H9 (cell line): ENCODE results near the gene ACSBG1. TPM values are rescaled to one million over a fixed set of nuclear protein-coding genes. Genes with fewer than 3 reads are reported as not detected.

ENCODE experiments used
- DNase-seq: peaks from one replicate; pipeline ENCODE4 v3.0.0-alpha.2; 2017
- H2AFZ ChIP-seq: one replicate; pipeline ENCODE4 v1.6.1; 2013; ENCODE audit warnings: mild to moderate bottlenecking, low read length, control low read depth, moderate library complexity
- H2AK5ac ChIP-seq: 2 replicates; pipeline ENCODE4 v1.6.1; 2013; ENCODE audit warnings: low read length, control low read depth, mixed read lengths; ENCODE audit not compliant: insufficient read length
- H2BK120ac ChIP-seq: one replicate; pipeline ENCODE4 v1.6.1; 2013; ENCODE audit warnings: low read depth, mild to moderate bottlenecking, low read length, control low read depth, inconsistent platforms; ENCODE audit not compliant: poor library complexity, severe bottlenecking
- H2BK12ac ChIP-seq: 2 replicates; pipeline ENCODE4 v1.6.1; 2013; ENCODE audit warnings: low read length, control low read depth, mixed read lengths, low read depth; ENCODE audit not compliant: insufficient read length
- H2BK15ac ChIP-seq: 2 replicates; pipeline ENCODE4 v1.6.1; 2013; ENCODE audit warnings: low read depth, low read length, control low read depth
- H2BK20ac ChIP-seq: one replicate; pipeline ENCODE4 v1.6.1; 2013; ENCODE audit warnings: low read depth, mild to moderate bottlenecking, low read length, control low read depth, inconsistent platforms; ENCODE audit not compliant: poor library complexity, severe bottlenecking
- H2BK5ac ChIP-seq: 2 replicates; pipeline ENCODE4 v1.6.1; 2013; ENCODE audit warnings: low read length, control low read depth, mixed read lengths; ENCODE audit not compliant: insufficient read length
- H3K14ac ChIP-seq: 2 replicates; pipeline ENCODE4 v1.6.1; 2013; ENCODE audit warnings: low read length, control low read depth; ENCODE audit not compliant: insufficient read depth
- H3K18ac ChIP-seq: 2 replicates; pipeline ENCODE4 v1.6.1; 2013; ENCODE audit warnings: low read depth, mild to moderate bottlenecking, mixed read lengths, low read length, control low read depth; ENCODE audit not compliant: insufficient read length
- H3K23ac ChIP-seq: 2 replicates; pipeline ENCODE4 v1.6.1; 2013; ENCODE audit warnings: low read length, control low read depth, mixed read lengths, low read depth; ENCODE audit not compliant: insufficient read length
- H3K23me2 ChIP-seq: 2 replicates; pipeline ENCODE4 v1.6.1; 2013; ENCODE audit warnings: low read depth, mild to moderate bottlenecking, mixed read lengths, low read length, control low read depth; ENCODE audit not compliant: insufficient read length, poor library complexity, severe bottlenecking
- H3K27ac ChIP-seq: 2 replicates; pipeline ENCODE4 v1.5.1; 2013; ENCODE audit warnings: low read length, control low read depth, mixed read lengths, low read depth; ENCODE audit not compliant: insufficient read length
- H3K27me3 ChIP-seq: 2 replicates; pipeline ENCODE4 v1.6.1; 2013; ENCODE audit warnings: low read length, control low read depth, inconsistent platforms; ENCODE audit not compliant: insufficient read depth
- H3K4ac ChIP-seq: 2 replicates; pipeline ENCODE4 v1.6.1; 2013; ENCODE audit warnings: low read depth, mild to moderate bottlenecking, control low read depth, inconsistent platforms, low read length, moderate library complexity
- H3K4me1 ChIP-seq: 2 replicates; pipeline ENCODE4 v1.6.1; 2013; ENCODE audit warnings: low read length, control low read depth, inconsistent platforms; ENCODE audit not compliant: insufficient read depth
- H3K4me2 ChIP-seq: 2 replicates; pipeline ENCODE4 v1.6.1; 2013; ENCODE audit warnings: low read length, control low read depth, mixed read lengths; ENCODE audit not compliant: insufficient read length, insufficient read depth
- H3K56ac ChIP-seq: 2 replicates; pipeline ENCODE4 v1.6.1; 2013; ENCODE audit warnings: low read depth, mild to moderate bottlenecking, mixed read lengths, low read length, control low read depth; ENCODE audit not compliant: insufficient read length
- H3K79me1 ChIP-seq: 2 replicates; pipeline ENCODE4 v1.6.1; 2013; ENCODE audit warnings: low read depth, mild to moderate bottlenecking, moderate library complexity, low read length, control low read depth, inconsistent platforms; ENCODE audit not compliant: insufficient read depth, poor library complexity, severe bottlenecking
- H3K79me2 ChIP-seq: 2 replicates; pipeline ENCODE4 v1.6.1; 2013; ENCODE audit warnings: low read length, control low read depth, inconsistent platforms; ENCODE audit not compliant: insufficient read depth
- H3K9ac ChIP-seq: 2 replicates; pipeline ENCODE4 v1.6.1; 2013; ENCODE audit warnings: low read length, control low read depth, mixed read lengths; ENCODE audit not compliant: insufficient read length; ENCODE audit errors: extremely low read depth
- H3K9me3 ChIP-seq: one replicate; pipeline ENCODE4 v1.6.1; 2013; ENCODE audit warnings: low read depth, low read length, inconsistent platforms; ENCODE audit not compliant: control insufficient read depth
- H3T11ph ChIP-seq: one replicate; pipeline ENCODE4 v1.6.1; 2013; ENCODE audit warnings: mild to moderate bottlenecking, low read length, control low read depth, inconsistent platforms
- H4K20me1 ChIP-seq: one replicate; pipeline ENCODE4 v1.6.1; 2013; ENCODE audit not compliant: control insufficient read depth, insufficient read length, insufficient read depth
- H4K5ac ChIP-seq: 2 replicates; pipeline ENCODE4 v1.6.1; 2013; ENCODE audit warnings: low read depth, mild to moderate bottlenecking, mixed read lengths, low read length, control low read depth; ENCODE audit not compliant: insufficient read length
- H4K8ac ChIP-seq: replicated peaks from 2 replicates; pipeline ENCODE4 v1.6.1; 2013; ENCODE audit warnings: low read length, control low read depth, mixed read lengths, low read depth; ENCODE audit not compliant: insufficient read length
- H4K91ac ChIP-seq: 2 replicates; pipeline ENCODE4 v1.6.1; 2013; ENCODE audit warnings: low read depth, mild to moderate bottlenecking, moderate library complexity, mixed read lengths, low read length, control low read depth; ENCODE audit not compliant: insufficient read length
- H3K27ac Mint-ChIP-seq, 3 experiments: 2 replicates in 2 of 3; 3 replicates in 1 of 3; pipeline ENCODE4 v1.8.0; 2020 to 2021; ENCODE audit warnings: mixed read lengths in 3 of 3, mild to moderate bottlenecking in 1 of 3, moderate library complexity in 1 of 3
- H3K27me3 Mint-ChIP-seq: 2 replicates; pipeline ENCODE4 v1.8.0; 2021; ENCODE audit warnings: low read depth, mild to moderate bottlenecking, moderate library complexity, mixed read lengths
- H3K36me3 Mint-ChIP-seq, 3 experiments: 2 replicates in 2 of 3; 3 replicates in 1 of 3; pipeline ENCODE4 v1.8.0; 2020 to 2021; ENCODE audit warnings: low read depth in 3 of 3, mixed read lengths in 3 of 3; ENCODE audit not compliant: insufficient read depth in 1 of 3
- H3K4me1 Mint-ChIP-seq, 2 experiments: 2 replicates each; pipeline ENCODE4 v1.8.0; 2020; ENCODE audit warnings: mixed read lengths in 2 of 2
- H3K4me3 Mint-ChIP-seq, 2 experiments: 2 replicates in 1 of 2; 3 replicates in 1 of 2; pipeline ENCODE4 v1.8.0; 2020 to 2021; ENCODE audit warnings: mild to moderate bottlenecking in 2 of 2, mixed read lengths in 2 of 2, moderate library complexity in 1 of 2
- H3K9me3 Mint-ChIP-seq, 2 experiments: 2 replicates in 1 of 2; 3 replicates in 1 of 2; pipeline ENCODE4 v1.8.0; 2020; ENCODE audit warnings: mild to moderate bottlenecking in 2 of 2, mixed read lengths in 2 of 2, moderate library complexity in 1 of 2
- WGBS: extraction: QIAGEN DNeasy Blood & Tissue Kit; methylation state at CpG from one replicate; pipeline ENCODE4 v1.1.7; 2013; ENCODE audit warnings: missing lambda C conversion rate, low lambda C conversion rate, mixed read lengths; ENCODE audit not compliant: insufficient read length; ENCODE audit errors: extremely low coverage; 5-methylcytosine and 5-hydroxymethylcytosine counted together
- total RNA-seq: library from RNA; stranded (reverse); gene quantifications from 2 replicates; pipeline ENCODE4 v1.2.1, GENCODE V29; 2021
- TF ChIP-seq, protein P1 (sequence below): fragments of 200-600 bp; sonication (generic); conservative IDR thresholded peaks from 3 replicates; pipeline ENCODE4 v1.8.0; 2021; ENCODE audit warnings: antibody characterized with exemption, mild to moderate bottlenecking

Gene ACSBG1
- total RNA-seq, 1 experiment from 2014 or later = 2.2 TPM

DNA sequence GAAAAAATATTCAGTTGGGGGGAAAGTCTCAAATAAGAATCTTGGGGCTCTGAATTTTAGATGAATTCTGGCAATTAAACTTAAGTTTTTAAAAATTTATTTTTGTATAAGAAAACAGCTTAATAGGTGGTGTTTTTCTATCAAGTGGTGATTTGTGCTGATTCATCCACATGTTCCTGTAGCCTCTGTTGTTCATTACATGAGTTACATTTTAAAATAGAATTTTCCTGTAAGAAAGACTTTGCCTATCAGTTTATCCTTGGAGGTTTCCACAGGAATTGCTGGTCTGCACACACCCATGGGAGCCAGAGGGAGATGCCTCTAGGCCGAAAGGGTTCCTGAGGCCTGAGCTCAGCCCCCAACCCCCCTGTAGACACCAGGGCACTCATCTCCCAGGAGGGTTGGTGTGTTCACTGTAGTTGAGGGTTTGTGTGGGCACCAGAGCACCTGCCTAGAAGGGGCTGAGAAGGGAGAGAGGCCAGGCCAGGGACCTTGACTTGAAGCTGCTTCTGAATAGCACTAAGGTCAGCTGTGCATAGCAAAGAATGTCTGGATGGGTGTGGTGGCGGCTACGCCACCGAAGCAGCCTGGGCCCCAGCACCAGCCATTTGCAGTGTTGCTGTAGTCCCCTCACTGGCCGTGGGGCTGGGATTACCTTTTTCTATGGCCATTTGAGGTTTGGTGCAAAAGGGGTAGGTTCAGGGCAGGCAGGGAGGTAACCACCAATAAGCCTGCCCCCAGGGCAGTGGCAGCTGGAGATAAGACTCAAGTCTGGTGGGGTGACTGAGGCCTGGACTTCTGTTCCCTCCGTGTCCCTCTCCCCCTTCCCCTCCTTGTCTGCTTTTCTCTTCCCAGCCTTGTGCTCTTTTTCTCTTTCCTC lies 41.9 kb upstream of the ACSBG1 start:
- no peak overlapping the region for H2BK120ac ChIP-seq
- no peak overlapping the region for H3K56ac ChIP-seq
- H3T11ph ChIP-seq = no peak overlapping the region
- no peaks in the 10 kb centered on the region for H3K9me3 ChIP-seq
- no peak overlapping the region for H4K5ac ChIP-seq
- no peak overlapping the region for H3K4me2 ChIP-seq
- H3K4ac ChIP-seq = no peak overlapping the region
- H2AK5ac ChIP-seq = no peak overlapping the region
- Mint-ChIP-seq H3K27me3 (no peaks in the 10 kb centered on the region), H3K36me3 (no peaks in the 10 kb centered on the region; a peak in 1 of 7 replicates), H3K4me3 (no peak overlapping the region), H3K4me1 (0 out of 4 replicates have a peak, but pooled peaks cover 2% of the 10 kb centered on the region in 2 experiments), H3K27ac (no peak overlapping the region), H3K9me3 (no peaks in the 10 kb centered on the region)
- WGBS = no CpG with 5 or more reads among the region's 6 CpGs
- no peaks in the 10 kb centered on the region for H3K79me2 ChIP-seq
- H3K18ac ChIP-seq = no peak overlapping the region
- H2BK20ac ChIP-seq = no peak overlapping the region
- no peaks in the 10 kb centered on the region for H3K27me3 ChIP-seq
- H4K20me1 ChIP-seq = no peaks in the 10 kb centered on the region
- DNase-seq = no peak
- H2BK15ac ChIP-seq = no peak overlapping the region
- no peak overlapping the region for H3K23ac ChIP-seq
- TF ChIP-seq, protein P1, sequence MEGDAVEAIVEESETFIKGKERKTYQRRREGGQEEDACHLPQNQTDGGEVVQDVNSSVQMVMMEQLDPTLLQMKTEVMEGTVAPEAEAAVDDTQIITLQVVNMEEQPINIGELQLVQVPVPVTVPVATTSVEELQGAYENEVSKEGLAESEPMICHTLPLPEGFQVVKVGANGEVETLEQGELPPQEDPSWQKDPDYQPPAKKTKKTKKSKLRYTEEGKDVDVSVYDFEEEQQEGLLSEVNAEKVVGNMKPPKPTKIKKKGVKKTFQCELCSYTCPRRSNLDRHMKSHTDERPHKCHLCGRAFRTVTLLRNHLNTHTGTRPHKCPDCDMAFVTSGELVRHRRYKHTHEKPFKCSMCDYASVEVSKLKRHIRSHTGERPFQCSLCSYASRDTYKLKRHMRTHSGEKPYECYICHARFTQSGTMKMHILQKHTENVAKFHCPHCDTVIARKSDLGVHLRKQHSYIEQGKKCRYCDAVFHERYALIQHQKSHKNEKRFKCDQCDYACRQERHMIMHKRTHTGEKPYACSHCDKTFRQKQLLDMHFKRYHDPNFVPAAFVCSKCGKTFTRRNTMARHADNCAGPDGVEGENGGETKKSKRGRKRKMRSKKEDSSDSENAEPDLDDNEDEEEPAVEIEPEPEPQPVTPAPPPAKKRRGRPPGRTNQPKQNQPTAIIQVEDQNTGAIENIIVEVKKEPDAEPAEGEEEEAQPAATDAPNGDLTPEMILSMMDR = no peak
- H2BK12ac ChIP-seq = no peak overlapping the region
- no peak overlapping the region for H4K8ac ChIP-seq
- no peak overlapping the region for H3K9ac ChIP-seq
- no peaks in the 10 kb centered on the region for H3K4me1 ChIP-seq
- H2BK5ac ChIP-seq = no peak overlapping the region
- no peaks in the 10 kb centered on the region for H3K79me1 ChIP-seq
- H3K14ac ChIP-seq = no peak overlapping the region
- H4K91ac ChIP-seq = no peak overlapping the region
- no peak overlapping the region for H2AFZ ChIP-seq
- no peaks in the 10 kb centered on the region for H3K23me2 ChIP-seq
- no peak overlapping the region for H3K27ac ChIP-seq
